HK-2 (cell line): ENCODE measurements around the gene NCOA7.

Source experiments
- DNase-seq: peaks from one replicate; pipeline ENCODE4 v3.0.0-alpha.2; 2018; ENCODE audit not compliant: unreplicated experiment

Gene NCOA7, protein sequence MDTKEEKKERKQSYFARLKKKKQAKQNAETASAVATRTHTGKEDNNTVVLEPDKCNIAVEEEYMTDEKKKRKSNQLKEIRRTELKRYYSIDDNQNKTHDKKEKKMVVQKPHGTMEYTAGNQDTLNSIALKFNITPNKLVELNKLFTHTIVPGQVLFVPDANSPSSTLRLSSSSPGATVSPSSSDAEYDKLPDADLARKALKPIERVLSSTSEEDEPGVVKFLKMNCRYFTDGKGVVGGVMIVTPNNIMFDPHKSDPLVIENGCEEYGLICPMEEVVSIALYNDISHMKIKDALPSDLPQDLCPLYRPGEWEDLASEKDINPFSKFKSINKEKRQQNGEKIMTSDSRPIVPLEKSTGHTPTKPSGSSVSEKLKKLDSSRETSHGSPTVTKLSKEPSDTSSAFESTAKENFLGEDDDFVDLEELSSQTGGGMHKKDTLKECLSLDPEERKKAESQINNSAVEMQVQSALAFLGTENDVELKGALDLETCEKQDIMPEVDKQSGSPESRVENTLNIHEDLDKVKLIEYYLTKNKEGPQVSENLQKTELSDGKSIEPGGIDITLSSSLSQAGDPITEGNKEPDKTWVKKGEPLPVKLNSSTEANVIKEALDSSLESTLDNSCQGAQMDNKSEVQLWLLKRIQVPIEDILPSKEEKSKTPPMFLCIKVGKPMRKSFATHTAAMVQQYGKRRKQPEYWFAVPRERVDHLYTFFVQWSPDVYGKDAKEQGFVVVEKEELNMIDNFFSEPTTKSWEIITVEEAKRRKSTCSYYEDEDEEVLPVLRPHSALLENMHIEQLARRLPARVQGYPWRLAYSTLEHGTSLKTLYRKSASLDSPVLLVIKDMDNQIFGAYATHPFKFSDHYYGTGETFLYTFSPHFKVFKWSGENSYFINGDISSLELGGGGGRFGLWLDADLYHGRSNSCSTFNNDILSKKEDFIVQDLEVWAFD

DNA sequence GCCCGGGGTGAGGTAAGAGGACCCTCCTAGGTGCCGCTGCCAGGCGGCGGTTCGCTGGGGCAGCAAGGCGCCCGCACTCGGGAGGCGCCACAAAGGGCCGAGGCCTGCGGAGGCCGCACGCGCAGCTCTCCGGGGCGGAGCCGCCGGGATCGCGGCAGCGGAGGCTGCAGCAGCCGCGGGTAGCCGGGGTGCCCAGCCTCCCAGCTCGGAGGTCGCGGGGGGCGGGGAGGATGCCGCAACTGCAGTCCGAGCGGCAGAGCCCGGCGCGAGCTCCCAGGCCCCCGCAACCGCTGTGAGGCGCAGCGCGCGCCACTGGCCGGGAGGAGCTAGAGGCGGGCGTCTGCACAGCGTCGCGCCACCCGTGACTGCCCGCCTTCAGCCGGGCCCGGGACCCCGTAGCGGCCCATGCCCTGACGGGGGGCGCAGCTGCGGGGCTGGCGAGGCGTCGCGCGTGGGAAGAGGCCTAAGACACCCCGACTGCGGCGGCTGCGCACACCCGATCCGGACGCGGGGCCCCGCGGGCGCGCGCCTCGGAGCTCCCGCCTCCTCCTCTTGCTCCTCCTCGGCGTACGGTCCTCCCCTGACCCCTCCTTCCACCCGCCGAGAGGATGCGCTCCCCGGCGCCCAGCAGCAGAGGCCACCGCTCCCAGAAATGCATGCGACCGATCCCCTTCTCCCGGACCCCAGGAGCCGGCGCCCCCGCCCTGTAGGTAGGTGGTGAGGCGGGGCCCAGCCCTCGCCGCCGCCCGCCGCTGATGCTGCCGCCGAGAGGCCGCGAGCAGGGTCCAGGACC is at the start of gene NCOA7:
NCOA7 (plus strand) TSS at position 603 of the 793 bp plus-strand sequence. CDS start 24,395 bp downstream, outside the sequence.
- DNase-seq = peak; percentile 79

DNA sequence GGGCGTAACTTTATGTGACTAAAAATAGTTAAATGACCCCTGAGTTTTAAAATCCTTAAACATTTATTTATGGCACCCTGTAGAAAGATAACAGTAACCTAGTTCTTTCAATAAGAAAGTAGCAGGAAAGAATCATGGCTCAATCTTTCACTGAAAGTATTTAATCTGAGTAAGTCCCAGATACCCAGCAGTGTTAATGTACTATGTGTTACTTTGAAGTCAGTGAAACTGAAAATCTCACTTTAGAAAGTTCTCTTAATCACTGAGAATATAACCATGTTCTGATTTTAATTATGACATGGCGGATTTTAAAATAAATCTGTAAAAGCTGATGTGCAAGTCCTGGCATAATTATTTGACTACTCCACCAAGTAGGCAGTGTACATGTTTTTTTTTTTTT is 49.4 kb upstream of the NCOA7 start:
- DNase-seq = no peak

DNA sequence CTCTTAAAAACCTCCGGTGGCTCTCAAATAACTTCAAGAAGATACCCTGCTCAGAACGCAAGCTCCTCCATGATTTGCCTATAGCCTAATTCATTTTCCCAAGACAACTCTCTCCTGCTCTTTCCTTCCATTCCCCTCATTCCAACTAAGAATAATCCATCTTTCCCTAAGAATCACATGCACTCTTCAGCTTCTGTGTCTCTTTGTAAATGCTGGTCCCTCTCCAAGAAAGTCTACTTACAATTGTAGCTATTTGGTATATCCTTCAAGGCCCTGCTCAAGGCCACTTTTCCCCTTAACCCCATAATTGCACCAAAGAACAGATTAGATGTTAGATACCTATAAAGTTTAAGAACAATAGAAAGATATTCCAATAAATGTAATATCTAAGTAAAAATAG is 48.7 kb upstream of the NCOA7 start:
- no peak for DNase-seq

DNA sequence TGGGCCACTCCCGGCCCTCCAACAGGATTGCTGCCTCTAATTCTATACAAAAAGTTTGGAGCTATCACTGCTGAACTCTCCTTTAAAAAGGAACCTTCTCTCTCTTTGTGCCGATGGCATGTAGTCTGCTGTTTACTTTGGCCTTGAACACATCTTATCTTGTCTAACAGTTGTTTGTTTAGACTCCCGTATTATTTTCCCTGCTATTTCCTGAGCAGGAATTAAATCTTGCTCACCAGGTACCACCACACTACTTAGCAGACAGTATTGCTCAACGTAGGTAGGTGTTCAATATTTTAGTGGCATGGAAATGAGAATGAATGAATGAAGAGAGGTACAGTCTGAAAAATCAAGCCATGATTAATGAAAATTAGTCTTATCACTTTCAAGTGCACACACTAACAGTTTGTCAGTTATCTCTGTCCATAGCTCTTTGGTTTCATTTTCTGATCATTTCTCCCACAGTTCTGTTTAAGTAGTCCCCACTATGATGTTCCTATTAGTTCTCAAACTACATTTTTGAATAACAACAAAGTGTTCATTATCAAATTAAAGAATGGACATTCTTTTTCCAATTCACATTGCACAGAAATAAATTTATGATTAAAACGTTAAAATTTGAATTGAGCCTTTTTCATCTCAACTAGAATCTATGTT is 48.2 kb upstream of the NCOA7 start:
- DNase-seq = no peak

DNA sequence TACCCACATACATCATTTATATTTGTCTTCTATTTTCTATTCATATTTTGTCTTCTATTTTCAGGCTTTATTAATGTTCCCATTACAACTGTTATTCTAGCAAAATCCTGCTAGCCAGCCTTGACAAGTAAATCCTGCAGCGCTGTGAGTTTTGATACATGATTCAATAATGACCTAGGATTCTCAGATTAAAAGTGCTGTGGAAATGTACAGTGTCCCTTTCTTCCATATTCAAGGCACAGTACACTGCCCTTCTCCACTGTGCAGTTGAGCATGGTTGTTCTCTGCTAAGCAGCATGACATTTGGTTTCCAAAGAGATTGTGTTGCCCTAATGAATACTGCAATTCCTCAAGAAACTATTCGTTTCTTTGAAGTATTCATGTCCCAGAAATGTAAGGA is 47.2 kb upstream of the NCOA7 start:
- no peak for DNase-seq

DNA sequence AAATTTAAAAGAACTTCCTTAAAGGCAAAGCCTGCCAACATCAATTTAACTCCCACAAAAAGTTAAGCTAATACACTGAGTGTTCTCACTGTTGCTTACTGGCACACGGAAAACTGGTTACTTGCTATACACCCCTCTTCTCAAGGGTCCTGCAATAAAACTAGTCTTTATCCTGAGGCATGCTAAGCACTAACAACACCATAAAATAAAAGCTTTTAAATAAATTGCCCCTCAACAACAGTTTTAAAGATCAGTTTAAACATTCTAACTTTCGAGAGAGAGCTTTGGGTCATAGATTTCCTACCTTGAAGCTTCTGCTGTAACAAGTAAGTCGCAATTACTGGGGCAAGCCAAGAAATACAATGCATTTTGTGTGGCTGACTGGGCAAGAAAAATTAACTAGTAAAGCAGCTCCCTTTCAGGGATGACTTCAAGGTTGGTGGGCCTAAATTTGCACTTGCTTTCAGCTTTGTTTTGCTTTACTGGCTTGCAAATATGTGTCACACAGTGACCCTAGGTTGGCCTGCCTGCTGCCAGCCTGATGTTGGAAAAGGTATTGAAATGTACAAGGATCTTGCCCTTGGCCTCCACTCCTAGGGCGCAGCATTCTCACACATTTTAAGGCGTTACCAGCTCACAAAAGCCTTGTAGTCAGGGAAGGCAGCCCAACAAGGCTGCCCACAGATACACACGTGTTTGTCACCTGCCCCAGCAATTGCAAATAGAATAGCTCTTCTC is 45.3 kb upstream of the NCOA7 start:
- DNase-seq = no peak

DNA sequence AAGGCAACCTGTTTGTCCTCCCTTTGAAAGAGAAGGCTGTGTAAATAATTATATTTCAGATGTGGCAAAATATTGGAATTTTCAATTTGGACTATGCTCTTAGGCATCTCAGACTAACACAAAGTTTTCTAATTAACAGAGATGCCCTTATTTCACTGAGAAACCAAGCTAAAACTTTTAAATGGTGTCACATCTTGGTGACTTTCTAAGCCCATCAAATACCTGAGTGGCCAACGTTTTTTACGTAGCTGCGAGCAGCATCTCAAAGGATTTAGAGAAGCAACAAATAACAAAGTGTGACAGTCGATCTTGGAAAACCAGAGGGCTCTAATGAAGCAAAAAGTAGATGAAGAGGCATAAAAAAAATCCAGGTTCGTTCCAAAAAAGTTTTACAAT is 44.7 kb upstream of the NCOA7 start:
- DNase-seq = no peak

DNA sequence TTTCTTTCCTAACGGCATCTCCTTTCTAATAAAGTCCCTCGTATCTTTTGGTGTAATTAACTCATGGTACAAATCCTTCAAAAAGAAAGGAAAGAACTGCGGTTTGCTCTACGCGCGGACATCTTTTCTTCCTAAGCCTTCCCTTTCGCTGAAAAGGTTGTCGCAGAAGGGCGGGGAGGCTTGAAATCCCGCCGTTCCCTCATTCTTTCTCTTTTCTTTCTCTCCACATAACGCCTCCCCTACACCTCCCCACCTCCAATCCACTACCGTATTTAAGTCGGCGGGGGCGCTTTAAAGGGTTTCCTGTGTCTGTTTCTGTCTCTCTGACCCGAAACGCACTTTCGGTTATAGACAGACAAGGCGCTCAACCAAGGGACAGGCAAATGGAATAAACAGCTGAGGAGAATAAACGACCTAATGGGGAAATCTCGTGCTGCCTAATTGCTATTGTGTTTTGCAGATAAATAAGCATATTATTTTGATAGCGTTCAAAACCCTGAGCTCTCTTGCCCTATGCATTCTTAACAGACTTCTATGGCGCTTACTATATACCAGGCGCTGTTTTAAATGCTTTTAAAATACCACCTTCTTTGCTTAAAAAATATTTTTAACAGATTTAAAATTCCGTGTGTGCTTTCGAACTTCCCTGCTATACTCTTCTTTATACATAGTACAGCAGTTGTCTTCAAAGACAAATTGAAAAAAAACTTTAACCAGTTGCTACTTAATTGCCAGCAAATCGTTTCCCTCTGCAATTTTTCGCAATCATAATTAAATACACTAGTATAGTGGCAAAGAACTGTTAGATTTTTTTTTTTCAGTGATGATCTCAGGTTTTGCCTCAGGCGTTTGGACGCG is 43.8 kb upstream of the NCOA7 start:
- no peak for DNase-seq

DNA sequence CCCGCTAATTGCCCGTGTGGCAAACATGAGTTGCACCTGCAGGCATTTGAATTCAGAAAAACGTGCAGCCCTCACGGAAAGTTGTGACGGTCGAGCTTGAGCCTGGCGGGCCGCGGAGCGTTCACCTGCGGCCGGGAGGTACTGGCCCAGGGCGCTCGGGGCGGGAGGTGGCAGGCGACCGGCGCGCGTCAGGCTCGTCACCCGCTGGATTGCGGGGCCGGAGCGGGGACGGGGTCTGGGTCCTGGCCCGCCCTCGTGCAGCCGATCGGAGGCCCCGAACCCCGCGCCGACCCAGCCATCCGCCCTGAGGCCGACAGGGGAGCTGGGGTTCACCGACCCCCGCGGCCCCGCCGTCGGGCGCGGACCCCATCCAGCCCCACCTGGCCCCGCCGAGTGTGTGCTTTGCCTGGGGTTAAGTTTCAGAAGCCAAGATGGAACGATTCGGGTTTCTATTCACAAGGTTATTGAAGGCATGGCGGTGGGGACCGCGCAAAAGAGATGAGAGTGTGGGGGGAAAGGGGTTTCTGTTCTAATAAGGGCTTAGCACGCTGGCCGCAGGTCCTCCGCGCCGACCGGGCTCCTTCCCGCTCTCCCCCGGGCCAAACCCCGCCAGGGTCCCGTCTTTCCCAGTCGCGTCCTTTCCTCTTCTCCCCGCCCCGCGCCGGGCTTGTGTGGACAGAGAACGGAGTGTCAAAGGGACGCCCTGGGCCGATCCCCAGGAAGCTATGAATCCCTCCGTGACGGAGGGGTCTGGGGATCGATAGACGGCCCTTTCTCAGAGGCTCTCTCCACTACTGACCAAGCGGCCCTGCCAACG is 43.0 kb upstream of the NCOA7 start:
- DNase-seq = peak; percentile 24

DNA sequence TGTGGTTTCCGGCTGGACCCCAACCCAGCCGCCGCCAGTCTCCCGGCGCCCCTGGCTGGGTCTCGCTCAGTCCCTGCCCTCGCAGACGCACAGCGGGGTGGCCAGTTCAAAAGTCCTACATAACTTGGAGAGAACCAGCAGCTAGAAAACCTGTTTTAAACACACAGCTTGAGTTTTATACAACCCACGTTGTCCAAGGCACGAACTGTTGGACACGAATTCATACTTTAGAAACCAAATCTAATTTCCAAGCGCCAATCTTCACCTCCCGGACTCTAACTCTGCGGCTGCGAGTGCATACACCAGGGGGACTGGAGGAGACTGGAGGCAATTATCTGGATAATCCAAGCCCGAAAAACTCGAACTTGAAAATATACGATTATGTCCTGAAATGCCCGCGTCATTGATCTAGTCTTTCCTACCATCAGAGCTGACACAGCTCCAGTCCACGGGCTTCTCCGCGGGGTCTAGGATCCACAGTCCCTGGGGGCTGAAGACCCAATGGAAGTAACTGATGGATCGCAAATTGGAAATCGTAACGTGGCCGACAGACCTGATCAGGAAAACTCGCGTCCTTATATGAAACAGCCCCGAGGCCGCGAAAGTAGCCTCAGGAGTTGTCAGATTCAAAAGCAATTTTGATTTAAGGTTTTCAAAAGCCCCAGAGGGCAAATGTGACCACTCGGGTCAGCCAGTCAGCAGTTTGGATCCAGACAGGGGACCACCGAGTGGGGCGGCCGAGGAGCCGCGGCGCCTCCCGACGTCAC is 42.2 kb upstream of the NCOA7 start:
- peak; percentile 28 for DNase-seq

DNA sequence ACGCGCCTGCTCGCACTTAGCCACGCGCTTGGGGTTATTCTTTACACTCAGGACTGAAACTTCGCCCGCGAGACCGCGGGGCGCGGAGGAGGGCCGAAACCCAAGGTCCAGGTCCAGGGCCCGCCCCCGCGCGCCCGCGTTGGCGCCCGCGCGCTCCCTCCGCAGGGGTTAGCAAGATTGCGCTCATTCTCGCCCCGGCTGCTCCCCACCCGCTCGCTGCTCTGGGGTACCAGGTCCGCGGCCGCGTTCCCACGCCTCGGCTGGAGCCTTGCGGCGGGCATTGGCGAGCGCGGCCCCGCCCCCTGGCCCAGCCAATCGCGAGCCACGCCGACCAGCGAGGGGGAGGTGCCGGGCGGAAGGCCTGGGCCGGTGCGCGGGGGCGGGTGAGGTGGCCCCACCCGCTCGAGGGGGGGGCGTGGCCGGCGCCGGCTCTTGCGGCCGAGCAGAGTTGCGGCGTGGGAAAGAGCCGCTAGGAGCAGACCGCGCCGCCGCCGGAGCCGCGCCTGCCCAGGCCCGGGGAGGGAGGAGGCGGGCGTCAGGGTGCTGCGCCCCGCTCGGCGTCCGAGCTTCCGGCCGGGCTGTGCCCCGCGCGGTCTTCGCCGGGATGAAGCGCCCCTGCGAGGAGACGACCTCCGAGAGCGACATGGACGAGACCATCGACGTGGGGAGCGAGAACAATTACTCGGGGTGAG is 41.4 kb upstream of the NCOA7 start, which contains the start of gene HEY2:
HEY2 (plus strand) TSS at position 460 of the 692 bp plus-strand sequence; CDS start at position 605, 145 bp downstream.
- peak; percentile 84 for DNase-seq

DNA sequence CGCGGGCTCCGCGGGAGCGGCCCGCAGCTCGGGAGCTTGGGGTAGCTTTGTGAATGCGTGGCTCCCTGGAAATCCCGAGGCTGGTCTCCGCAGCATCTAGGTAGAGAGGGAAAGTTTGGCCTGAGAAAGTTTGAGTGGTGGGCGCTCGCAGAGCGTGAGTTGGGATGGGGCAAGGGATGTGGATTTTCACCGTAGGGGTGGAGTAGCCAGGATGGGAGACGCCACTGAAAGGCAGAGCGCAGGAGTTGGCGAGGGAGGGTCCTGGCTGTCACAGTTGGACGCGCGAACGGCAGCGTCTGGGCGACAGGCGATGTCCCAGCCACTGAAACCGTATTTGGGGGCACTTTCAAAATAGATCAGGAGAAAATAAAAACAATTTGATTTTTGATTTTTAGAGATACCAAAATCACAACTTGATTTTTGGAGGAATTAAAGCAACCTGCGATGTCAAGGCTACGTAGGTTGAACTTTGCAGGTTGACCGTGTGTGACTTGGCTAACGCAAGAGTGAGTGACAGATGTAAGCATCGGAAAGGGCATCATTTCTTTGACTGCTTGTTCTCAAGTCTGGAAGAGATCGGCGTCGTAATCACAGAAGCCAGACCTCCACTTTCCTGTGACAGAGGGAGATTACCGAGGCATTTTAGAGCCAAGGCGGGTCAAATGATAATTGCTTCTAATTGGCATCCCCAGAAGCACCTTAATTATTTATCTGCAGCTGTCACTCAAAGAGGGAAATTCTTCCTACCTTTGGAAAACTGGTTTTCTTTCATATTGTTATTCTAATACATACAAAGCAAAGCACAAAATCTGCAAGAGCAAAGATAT is 40.7 kb upstream of the NCOA7 start:
- no peak for DNase-seq

DNA sequence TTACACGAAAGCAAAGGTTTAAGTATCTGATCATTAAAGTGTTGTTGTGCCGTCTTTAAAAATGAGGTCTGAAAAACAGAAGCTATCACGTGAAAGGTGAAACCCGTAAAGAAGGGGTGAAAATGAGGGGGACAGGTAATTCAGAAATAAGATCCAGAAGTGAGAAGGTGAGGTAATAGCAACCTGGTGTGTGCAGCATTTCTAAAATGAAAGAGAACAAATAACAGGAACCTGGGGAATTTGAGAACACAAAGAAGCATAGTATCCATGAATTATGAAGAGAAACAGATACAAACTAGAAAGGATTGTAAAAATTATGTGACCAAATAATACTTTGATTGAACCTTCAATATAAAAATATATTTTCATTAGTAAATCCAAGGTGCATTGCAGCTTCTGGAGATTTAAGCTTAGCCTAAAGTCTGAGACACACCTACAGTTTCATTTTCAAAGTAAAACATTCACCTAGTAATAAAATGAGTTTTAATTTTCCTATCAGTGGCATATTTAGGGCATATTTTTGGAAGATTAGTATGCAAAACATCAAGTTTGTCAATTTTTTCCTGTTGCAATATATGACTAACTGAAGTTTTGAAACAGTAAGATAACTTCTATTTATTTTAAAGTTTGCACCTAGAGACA is 39.9 kb upstream of the NCOA7 start:
- DNase-seq = no peak

DNA sequence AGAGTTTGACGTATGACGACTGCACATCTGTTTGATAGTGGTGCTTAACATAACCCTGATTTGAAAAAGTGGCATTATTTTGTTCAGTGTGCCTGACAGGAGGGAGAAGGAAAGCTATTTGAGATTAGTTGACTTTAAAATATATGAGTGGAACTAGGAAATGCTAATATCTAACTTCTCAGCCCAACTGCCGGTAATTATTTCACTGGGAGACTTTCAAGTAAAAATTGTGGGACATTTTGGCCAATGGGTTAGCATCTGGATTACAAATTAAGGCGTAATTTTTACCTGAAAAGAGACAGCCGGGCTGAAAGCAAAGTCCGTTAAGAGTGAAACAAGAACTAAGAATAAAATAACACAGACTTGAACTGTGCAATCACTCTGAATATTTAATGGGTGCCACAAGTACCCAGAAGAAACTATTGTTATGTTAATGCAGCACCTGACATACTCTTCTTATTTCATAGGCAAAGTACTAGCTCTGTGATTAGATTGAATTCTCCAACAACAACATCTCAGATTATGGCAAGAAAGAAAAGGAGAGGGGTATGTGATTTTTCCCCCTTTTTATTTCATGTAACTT is 39.3 kb upstream of the NCOA7 start:
- DNase-seq = no peak

DNA sequence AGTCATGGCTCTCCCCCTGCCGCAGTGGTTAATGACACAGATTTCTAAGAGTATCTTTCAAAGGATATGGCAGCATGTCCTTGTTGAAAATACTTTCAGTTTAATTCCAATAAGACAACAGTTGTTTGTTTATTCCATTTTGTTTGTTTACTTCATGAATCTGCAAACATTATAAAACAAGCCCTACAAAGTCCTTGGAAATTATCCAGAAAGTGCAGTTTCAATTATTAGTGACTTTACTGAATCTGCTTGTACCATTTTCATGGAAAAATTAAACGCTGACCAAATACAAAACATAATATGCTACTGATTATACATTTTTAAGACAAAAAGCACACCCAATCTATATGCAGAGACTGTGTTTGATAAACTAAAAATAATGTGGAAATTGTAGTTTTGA is 38.0 kb upstream of the NCOA7 start:
- no peak for DNase-seq
